HG03108 (cell line): ENCODE data around the gene GRIK5.
A peak's percentile ranks its signal among the peaks of the same experiment; 100 is the strongest.
"Not testable (repeated sequence)": the region's sequence is repeated elsewhere in the genome, so short reads cannot be mapped to it uniquely, and the experiment has no call there.

Experiments used
- ATAC-seq: cut with Tn5 transposase; IDR thresholded peaks from one replicate; pipeline ENCODE4 v1.9.1; 2021; ENCODE audit warnings: moderate library complexity; ENCODE audit not compliant: unreplicated experiment

GRIK5 gene

GRCh38 chr19:41991925-41992569, 78.0 kb downstream of the GRIK5 start:
- ATAC-seq = not testable (repeated sequence)

- no peak for ATAC-seq
Observed at GRCh38 chr19:41991025-41991424, 79.0 kb downstream of the GRIK5 start.

GRCh38 chr19:41990615-41991014, 79.4 kb downstream of the GRIK5 start:
- ATAC-seq = no peak

- ATAC-seq = no peak
Observed at GRCh38 chr19:41990028-41990427, 80.0 kb downstream of the GRIK5 start.

- ATAC-seq = no peak
Observed at GRCh38 chr19:41988947-41989346, 81.1 kb downstream of the GRIK5 start.

- no peak for ATAC-seq
Observed at GRCh38 chr19:41987141-41987860, 82.7 kb downstream of the GRIK5 start.

GRCh38 chr19:41984961-41985360, 85.0 kb downstream of the GRIK5 start:
- ATAC-seq = no peak

- ATAC-seq = no peak
Observed at GRCh38 chr19:41981724-41982123, 88.3 kb downstream of the GRIK5 start.

- no peak for ATAC-seq
Observed at GRCh38 chr19:41978470-41978869, 91.5 kb downstream of the GRIK5 start.

GRCh38 chr19:41977916-41978315, 92.1 kb downstream of the GRIK5 start:
- ATAC-seq = no peak

- ATAC-seq = no peak
Observed at GRCh38 chr19:41974652-41975051, 95.4 kb downstream of the GRIK5 start.

GRCh38 chr19:41971363-41971762, 98.6 kb downstream of the GRIK5 start:
- ATAC-seq = no peak

- ATAC-seq = no peak
Observed at GRCh38 chr19:41969772-41970458, 100.1 kb downstream of the GRIK5 start.

- ATAC-seq = no peak
Observed at GRCh38 chr19:41968751-41969595, 101.0 kb downstream of the GRIK5 start.

GRCh38 chr19:41967054-41967783, 102.8 kb downstream of the GRIK5 start:
- no peak for ATAC-seq

GRCh38 chr19:41965106-41965505, 104.9 kb downstream of the GRIK5 start:
- no peak for ATAC-seq

- no peak for ATAC-seq
Observed at GRCh38 chr19:41960973-41961372, 109.0 kb downstream of the GRIK5 start.

GRCh38 chr19:41959056-41960053, 110.7 kb downstream of the GRIK5 start, which contains the start of gene RABAC1:
Gene RABAC1 (minus strand): TSS chr19:41959321. CDS start chr19:41959292, 29 bp downstream.
- peak; percentile 81 for ATAC-seq
